Right cardiac atrium (tissue), 5 donors: ENCODE data around the gene PTPRM. TPM values are rescaled to one million over a fixed set of nuclear protein-coding genes. Genes with fewer than 3 reads are reported as not detected.
A peak's percentile ranks its signal among the peaks of the same experiment; 100 is the strongest.

ENCODE experiments used
- ATAC-seq, 2 donors: fragments of 200-7000 bp; cut with Tn5 transposase; one replicate each; pipeline versions ENCODE4 v1.8.0 to v1.9.1; 2020; ENCODE audit warnings: moderate library complexity in 2 of 2, mild to moderate bottlenecking in 1 of 2
- DNase-seq, 3 donors: peaks; one replicate each; pipeline ENCODE4 v3.0.0-alpha.2; 2020
- H3K27ac ChIP-seq: one replicate; pipeline ENCODE4 v1.5.1; 2013; ENCODE audit warnings: mild to moderate bottlenecking, low read length, control low read depth, moderate library complexity
- H3K27me3 ChIP-seq: one replicate; pipeline ENCODE4 v1.6.1; 2013; ENCODE audit not compliant: control insufficient read depth, insufficient read depth
- H3K4me1 ChIP-seq: one replicate; pipeline ENCODE4 v1.6.1; 2013; ENCODE audit warnings: low read length; ENCODE audit not compliant: control insufficient read depth, insufficient read depth
- H3K4me3 ChIP-seq: one replicate; pipeline ENCODE4 v1.5.1; 2013; ENCODE audit warnings: low read length, control low read depth
- H3K9me3 ChIP-seq: one replicate; pipeline ENCODE4 v1.6.1; 2013; ENCODE audit warnings: low read length; ENCODE audit not compliant: control insufficient read depth
- WGBS: extraction: QIAGEN DNeasy Blood & Tissue Kit; methylation state at CpG from one replicate; pipeline ENCODE4 v1.1.7; 2013; 5-methylcytosine and 5-hydroxymethylcytosine counted together
- intact Hi-C, 4 donors: fragments of 100-400 bp; cut with DNase I; formaldehyde crosslinking; loops; one replicate each; pipeline versions ENCODE4 v1.11.0 to v1.14.0; 2022 to 2023
- polyA plus RNA-seq: library from polyadenylated mRNA; stranded (reverse); fragments of 200-250 nt; gene quantifications from one replicate; pipeline ENCODE4 v1.2.3, GENCODE V29; 2013
- total RNA-seq, 4 donors: library from RNA; stranded (reverse); fragmentation: NEBNext Ultra II Directional; extraction: Animal tissue kit (Norgen Biotek cat#: 25700); gene quantifications; one replicate each; pipeline ENCODE4 v1.2.1, GENCODE V29; 2021
- donor health status: healthy with polysubstance abuse.
- donor health status: DM: no; HTN: yes; CAD: no.
- donor health status: DM: no; HTN: no; CAD: no.
- donor health status: DM: no; HTN: yes; CAD: no; lungs with severe emphysema.
- donor health status: DM: yes; HTN: yes; CAD: no.

Gene PTPRM
- total and polyA plus RNA-seq, 5 donors: 55.1 to 81.5 (median 63.4) TPM

DNA sequence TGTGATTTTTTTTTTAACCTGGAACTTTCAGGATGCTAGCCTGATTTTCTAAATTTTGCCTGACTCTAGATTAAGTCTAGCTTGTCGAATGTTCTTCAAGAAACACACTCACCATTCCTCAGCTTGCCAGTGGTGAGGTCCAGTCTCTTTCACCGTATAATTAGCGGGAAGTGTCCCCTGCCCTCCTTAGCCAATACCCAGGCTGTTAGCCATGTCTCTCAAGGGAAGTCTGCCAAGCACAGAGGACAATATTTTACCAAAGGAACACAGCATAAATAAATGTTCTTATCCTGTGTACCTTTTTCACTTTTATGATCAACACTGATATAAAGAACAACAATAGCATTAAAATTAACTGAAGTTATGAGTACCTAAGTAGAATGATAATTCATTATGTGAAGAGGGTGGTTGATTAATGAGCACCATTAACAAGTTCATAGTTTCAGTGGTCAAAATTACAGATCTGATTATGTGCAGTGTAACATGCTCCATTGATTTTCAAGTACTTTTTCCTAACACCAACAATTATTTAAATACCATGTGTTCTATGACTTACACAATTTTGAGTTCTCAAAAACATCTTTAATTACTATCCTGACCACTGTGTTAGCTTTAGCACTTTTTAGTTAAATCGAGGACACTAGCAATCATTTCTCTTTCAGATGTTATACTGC is 596.3 kb downstream of the PTPRM start:
- H3K4me1 ChIP-seq: peaks cover 2% of the 10 kb centered on the region
- intact Hi-C loops: no loop called here
- H3K9me3 ChIP-seq: no peaks in the 10 kb centered on the region
- ATAC-seq (no peak), DNase-seq (no peak)
- no peak overlapping the region for H3K4me3 ChIP-seq
- H3K27ac ChIP-seq: no peak overlapping the region
- WGBS: 92% methylated on average over 4 of the region's 4 CpGs
- no peaks in the 10 kb centered on the region for H3K27me3 ChIP-seq

DNA sequence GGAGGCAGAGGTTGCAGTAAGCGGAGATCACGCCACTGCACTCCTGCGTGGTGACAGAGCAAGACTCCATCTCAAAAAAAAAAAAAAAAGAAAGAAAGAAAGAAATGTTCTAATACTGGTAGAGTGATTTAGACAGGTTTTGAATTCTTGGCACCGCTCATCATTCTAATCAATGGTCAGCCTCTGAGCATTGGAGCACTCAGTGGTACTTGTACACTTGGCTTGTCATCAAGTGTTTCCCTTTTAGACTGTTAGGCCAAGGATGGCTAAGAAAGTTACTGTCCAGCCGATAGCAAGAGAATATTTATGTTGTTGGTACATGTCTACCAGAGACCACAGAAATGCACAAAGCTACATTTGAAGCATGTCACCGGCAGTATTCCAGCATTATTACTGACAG is 598.0 kb downstream of the PTPRM start:
- H3K9me3 ChIP-seq: no peaks in the 10 kb centered on the region
- 87% methylated on average over 6 of the region's 6 CpGs for WGBS
- DNase-seq (no peak), ATAC-seq (no peak)
- H3K27me3 ChIP-seq: no peaks in the 10 kb centered on the region
- intact Hi-C loops: no loop called here
- H3K4me1 ChIP-seq: peaks cover 2% of the 10 kb centered on the region
- no peak overlapping the region for H3K4me3 ChIP-seq
- H3K27ac ChIP-seq: no peak overlapping the region

DNA sequence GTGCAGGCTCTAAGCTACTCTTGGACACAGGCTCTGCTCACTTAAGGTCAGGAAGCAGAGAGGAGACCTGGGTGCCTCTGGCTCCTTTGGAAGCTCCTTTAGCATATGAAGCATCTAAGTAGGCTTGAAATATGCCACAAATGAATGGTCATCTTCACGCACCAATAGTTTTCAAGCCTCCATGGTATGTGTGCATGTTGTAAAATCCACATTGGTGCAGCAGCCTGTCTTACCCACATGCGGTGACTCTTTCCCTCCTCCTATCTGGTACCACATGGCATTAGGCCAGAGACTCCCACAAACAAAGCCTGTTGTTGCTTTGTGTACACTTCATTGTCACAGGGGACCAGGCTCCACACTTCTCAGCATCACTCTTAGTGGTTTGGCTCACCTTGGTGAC is 599.9 kb downstream of the PTPRM start:
- Histone ChIP-seq H3K4me3 (no peak overlapping the region), H3K9me3 (no peaks in the 10 kb centered on the region), H3K27ac (no peak overlapping the region), H3K4me1 (peaks cover 2% of the 10 kb centered on the region), H3K27me3 (no peaks in the 10 kb centered on the region)
- intact Hi-C loops: no loop called here
- 94% methylated on average over 2 of the region's 2 CpGs for WGBS
- ATAC-seq: no peak
- DNase-seq: no peak

DNA sequence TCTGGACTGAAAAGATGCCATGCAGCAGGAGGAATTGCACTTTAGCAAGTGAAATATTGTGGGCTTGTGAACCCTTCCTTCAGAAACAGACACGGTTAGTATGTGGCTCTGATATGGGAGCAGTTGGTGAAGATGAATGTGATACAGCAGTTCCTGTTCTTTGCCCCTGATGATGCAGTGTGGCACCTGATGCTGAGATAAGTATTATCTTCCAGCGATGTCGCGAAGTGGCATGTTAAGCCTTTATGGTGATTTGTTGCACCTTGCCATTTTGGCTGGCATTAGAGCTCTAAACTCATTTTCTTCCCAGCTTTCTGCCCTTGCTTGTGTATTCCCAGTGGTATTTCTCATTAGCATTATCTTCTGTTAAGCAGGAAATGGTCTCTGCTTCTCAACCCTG is 600.6 kb downstream of the PTPRM start:
- intact Hi-C loops: no loop called here
- Histone ChIP-seq H3K4me1 (peaks cover 2% of the 10 kb centered on the region), H3K9me3 (no peaks in the 10 kb centered on the region), H3K27me3 (no peaks in the 10 kb centered on the region), H3K27ac (no peak overlapping the region), H3K4me3 (no peak overlapping the region)
- WGBS: 64% methylated on average over 4 of the region's 4 CpGs
- no peak for ATAC-seq
- DNase-seq: no peak

DNA sequence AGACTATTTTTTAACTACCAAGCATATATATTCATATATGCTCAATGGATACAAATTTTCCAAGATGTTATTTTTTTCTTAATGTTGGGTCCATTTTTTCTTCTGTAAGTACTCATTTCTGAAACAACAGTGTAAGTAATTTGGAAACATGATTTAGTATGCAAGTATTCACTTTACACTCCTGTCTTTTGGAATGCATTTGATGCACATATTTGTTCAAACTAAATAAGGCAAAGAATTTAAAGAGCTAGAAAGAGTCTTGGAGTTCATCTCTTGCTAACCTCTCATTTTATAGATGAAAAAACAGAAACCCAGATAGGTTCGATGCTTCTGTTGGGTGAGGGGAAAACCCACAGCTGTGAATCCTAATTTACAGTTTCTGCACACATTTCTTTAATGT is 602.6 kb downstream of the PTPRM start:
- WGBS: 91% methylated on average over 1 of the region's 1 CpG
- intact Hi-C loops: loop anchor here in 1 of 4 donors (10.0 kb wide), 1 partner anchor 55 kb away; no protein-coding TSS in a partner anchor

DNA sequence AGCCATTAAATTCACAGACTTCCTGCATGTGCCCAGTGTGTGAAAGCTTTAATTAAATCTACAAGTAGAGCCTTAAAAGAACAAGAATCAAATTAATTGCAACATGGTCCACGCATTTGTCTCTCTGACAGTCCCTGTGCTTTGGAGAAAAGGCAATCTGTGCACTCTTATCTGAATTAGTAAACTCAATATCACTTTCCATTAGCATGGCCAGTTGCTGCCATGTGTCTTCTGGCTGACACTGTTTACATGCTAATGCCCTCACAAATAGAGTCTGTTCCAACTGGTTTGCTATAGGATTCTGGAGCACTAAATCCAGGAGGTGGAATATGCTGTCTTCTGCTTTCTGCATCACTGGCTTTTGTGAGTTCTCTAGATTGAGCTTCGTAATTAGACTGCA is 607.7 kb downstream of the PTPRM start:
- DNase-seq: no peak
- Histone ChIP-seq H3K4me3 (no peak overlapping the region), H3K27me3 (no peaks in the 10 kb centered on the region), H3K27ac (no peak overlapping the region), H3K9me3 (no peaks in the 10 kb centered on the region), H3K4me1 (peaks cover 4% of the 10 kb centered on the region)
- intact Hi-C loops: loop anchor here in 1 of 4 donors (10.0 kb wide), 1 partner anchor 50 kb away; no protein-coding TSS in a partner anchor
- no peak for ATAC-seq
- 96% methylated on average over 2 of the region's 2 CpGs for WGBS

More for the DNA sequence above, 602.6 kb downstream of the PTPRM start:
- peaks cover 2% of the 10 kb centered on the region for H3K4me1 ChIP-seq
- H3K4me3 ChIP-seq: no peak overlapping the region
- DNase-seq (no peak), ATAC-seq (no peak)
- H3K9me3 ChIP-seq: no peaks in the 10 kb centered on the region
- H3K27me3 ChIP-seq: no peaks in the 10 kb centered on the region
- H3K27ac ChIP-seq: no peak overlapping the region

DNA sequence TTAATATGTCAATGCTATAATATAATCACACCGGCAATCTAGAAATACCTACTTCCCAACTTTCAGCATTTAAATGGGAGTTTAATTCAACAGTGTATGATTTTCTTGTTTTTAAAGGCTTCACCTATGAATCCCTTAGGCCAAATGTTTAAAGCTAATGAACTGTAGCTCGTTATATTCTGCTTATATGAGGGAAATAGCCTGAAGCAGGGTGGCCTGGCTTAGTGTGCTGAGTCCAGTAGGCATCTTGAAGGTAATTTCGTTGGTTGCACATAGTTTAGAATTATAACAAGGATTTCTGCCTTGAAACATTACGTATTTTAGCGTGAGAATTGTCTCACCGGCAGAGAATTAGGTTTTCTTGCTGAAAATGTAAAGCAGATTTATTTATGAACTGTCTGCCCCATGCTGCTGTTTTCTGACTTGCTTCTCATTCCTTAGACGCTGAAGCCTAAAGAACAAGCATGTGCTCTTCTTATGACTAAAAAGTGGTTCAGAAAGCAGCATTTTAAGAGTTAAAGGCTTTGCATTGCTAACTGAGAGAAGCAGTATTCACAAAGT is 608.5 kb downstream of the PTPRM start:
- peaks cover 4% of the 10 kb centered on the region for H3K4me1 ChIP-seq
- intact Hi-C loops: loop anchor here in 1 of 4 donors (10.0 kb wide), 1 partner anchor 49 kb away; no protein-coding TSS in a partner anchor
- WGBS: 79% methylated on average over 7 of the region's 7 CpGs
- ATAC-seq (no peak), DNase-seq (no peak)
- no peaks in the 10 kb centered on the region for H3K27me3 ChIP-seq
- no peak overlapping the region for H3K27ac ChIP-seq
- no peaks in the 10 kb centered on the region for H3K9me3 ChIP-seq
- H3K4me3 ChIP-seq: no peak overlapping the region

DNA sequence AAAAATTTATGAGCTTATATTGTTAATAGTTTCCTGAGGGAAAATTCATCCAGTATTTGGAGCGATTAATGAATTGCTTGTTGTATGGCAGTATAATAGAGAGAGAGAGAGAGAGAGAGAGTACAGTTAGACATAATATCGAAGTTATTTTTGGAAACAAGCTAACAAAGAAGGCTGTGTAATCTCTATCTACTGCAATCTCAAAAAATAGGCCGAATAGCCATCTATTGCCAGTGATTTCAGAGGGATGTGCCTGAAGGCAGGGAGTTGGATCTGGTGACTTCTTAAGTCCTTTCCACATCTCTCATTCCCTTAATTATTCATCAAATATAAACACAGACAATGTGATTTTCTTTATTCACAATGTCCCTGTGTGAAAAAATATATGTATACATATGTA is 609.0 kb downstream of the PTPRM start:
- no peak overlapping the region for H3K27ac ChIP-seq
- no peak for DNase-seq
- intact Hi-C loops: loop anchor here in 1 of 4 donors (10.0 kb wide), 1 partner anchor 49 kb away; no protein-coding TSS in a partner anchor
- H3K4me1 ChIP-seq: peaks cover 4% of the 10 kb centered on the region
- no peak for ATAC-seq
- WGBS: 27% methylated on average over 3 of the region's 3 CpGs
- H3K4me3 ChIP-seq: no peak overlapping the region
- H3K27me3 ChIP-seq: no peaks in the 10 kb centered on the region
- no peaks in the 10 kb centered on the region for H3K9me3 ChIP-seq

DNA sequence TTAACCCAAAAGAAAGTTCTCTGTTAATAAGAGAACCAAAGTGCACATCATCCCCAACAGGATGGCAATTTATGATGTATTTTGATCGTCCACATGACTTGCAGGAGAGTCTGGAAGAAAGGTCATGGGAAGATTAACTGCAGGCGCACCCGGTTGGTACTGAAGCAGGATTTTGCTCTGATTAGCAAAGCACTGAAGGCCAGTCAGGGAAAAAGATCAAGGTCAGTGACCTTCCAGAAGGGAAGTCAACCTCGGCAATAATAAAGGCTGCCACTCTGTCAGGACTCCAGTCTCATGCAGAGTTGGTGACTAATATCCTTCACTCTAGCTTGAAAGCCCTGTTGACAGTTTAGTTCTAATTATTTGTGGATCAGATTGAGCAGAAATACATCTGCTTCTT is 609.4 kb downstream of the PTPRM start:
- H3K27me3 ChIP-seq: no peaks in the 10 kb centered on the region
- no peaks in the 10 kb centered on the region for H3K9me3 ChIP-seq
- ATAC-seq (peak in 1 of 2 donors; percentile 60), DNase-seq (no peak)
- intact Hi-C loops: loop anchor here in 1 of 4 donors (10.0 kb wide), 1 partner anchor 48 kb away; no protein-coding TSS in a partner anchor
- H3K4me1 ChIP-seq: peaks cover 4% of the 10 kb centered on the region
- H3K4me3 ChIP-seq: no peak overlapping the region
- no peak overlapping the region for H3K27ac ChIP-seq
- 42% methylated on average over 4 of the region's 4 CpGs for WGBS

DNA sequence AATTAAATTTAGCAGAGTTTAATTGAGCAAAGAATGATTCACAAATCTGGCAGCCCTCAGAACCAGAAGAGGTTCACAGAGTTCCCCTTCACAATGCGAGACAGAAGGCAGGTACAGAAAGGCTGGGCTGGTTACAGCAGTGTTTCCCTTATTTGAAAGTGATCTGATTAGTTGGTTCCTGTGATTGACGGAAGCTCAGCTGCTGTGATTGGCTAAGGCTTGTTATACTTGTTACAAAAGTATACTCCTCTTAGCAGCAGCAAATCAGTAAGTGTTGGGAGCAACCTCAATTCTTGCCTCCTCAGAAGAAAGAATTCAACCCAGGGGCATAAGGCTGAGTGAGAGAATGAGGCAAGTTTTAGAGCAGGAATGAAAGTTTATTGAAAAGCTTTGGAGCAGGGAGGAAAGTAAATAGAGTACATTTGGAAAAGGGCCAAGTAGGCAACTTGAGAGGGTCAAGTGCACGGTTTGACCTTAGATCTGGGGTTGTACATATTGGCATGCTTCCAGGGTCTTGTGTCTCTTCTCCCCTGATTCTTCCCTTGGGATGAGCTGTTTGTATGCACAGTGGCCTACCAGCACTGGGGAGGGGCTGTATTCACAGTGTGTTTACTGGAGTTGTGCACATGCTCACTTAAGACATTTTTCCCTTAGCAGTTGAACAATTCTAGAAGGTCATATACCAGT is 610.4 kb downstream of the PTPRM start:
- 52% methylated on average over 3 of the region's 3 CpGs for WGBS
- H3K27ac ChIP-seq: no peak overlapping the region
- ATAC-seq: peak in 1 of 2 donors; percentile 67
- H3K27me3 ChIP-seq: no peaks in the 10 kb centered on the region
- no peak overlapping the region for H3K4me3 ChIP-seq
- intact Hi-C loops: loop anchor here in 1 of 4 donors (10.0 kb wide), 1 partner anchor 47 kb away; no protein-coding TSS in a partner anchor
- H3K4me1 ChIP-seq: peaks cover 4% of the 10 kb centered on the region
- DNase-seq: no peak
- no peaks in the 10 kb centered on the region for H3K9me3 ChIP-seq

DNA sequence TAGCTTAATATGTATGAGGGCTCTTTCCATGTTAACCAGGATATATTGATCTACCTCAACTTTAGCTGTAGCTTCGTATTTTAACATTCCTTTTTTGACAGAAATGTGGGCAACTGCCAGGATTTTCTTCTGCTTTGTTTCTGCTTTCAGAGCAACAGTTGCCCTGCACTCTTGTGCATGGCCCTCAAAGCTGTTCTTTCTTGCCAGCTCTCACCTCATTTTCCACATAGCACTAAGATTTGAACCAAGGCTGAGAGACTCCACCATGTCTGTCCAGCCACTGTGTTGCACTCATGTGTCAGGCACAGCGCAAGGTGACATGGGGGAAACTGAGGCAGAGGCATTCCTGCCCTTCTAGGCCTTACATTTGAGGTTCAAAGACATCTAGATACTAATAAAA is 619.3 kb downstream of the PTPRM start:
- no peak for ATAC-seq
- DNase-seq: no peak
- intact Hi-C loops: no loop called here
- H3K4me1 ChIP-seq: no peaks in the 10 kb centered on the region
- no peak overlapping the region for H3K4me3 ChIP-seq
- H3K27ac ChIP-seq: no peak overlapping the region
- H3K27me3 ChIP-seq: no peaks in the 10 kb centered on the region
- 83% methylated on average over 2 of the region's 2 CpGs for WGBS
- no peaks in the 10 kb centered on the region for H3K9me3 ChIP-seq
